ENCODE measurements around the gene LNPEP.

GRCh38 chr5:96928931-96929708 is 6.8 kb upstream of the LNPEP start:
- TF ChIP-seq ELK4 (CRISPR knock-in tag; IDR thresholded peaks at IDR 0.05; ENCODE audit: borderline replicate concordance) (no peak), SNAI1 (CRISPR knock-in tag; IDR thresholded peaks at IDR 0.05; ENCODE audit: borderline replicate concordance) (no peak)

Measured in HepG2 (cell line).